Activated CD8-positive, alpha-beta memory T cell treated with anti-CD3 and anti-CD28 coated beads, Interleukin-2, amount 50 U/mL, for 1 hour (primary cell): Measurements from ENCODE around the gene KLHDC7B.
A peak's percentile ranks its signal among the peaks of the same experiment; 100 is the strongest.

Experiments used
- DNase-seq: peaks from one replicate; pipeline ENCODE4 v3.0.0-alpha.2; 2020; ENCODE audit errors: extremely low read depth

Gene KLHDC7B

DNA sequence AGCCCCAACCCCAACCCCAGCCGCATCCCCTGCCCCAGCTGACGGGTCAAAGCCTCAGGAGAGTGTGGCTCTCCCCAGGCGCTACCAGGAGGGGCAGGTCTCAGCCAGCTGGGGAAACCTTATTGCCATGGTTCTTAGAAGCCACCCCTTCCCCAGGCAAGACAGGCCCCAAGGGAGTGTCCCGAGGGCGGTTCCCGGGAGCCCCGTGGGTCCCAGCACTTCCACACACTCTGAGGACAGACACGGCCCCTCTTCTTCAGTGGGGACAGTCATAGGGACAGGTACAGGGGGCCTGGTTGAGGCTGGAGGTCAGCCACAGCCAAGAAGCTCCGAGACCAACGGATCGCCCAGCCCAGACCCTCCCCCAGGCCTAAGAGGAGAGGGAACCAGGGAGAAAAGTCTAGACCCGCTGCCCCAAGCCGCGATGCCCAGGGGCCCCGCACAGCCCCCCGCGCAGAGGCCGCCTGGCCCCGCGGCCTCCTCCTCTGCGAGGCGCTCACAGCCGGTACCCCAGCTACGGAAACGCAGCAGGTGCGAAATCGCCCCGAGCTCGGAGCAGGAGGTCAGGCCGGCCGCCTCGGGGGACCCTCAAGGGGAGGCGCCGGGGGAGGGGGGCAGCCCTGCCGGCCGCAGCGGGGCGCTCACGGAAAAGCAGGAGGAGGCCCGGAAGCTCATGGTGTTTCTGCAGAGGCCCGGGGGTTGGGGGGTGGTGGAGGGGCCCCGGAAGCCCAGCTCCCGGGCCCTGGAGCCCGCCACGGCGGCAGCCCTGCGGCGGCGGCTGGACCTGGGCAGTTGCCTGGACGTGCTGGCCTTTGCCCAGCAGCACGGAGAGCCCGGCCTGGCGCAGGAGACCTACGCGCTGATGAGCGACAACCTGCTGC is 2.6 kb downstream of the KLHDC7B start:
- no peak for DNase-seq

DNA sequence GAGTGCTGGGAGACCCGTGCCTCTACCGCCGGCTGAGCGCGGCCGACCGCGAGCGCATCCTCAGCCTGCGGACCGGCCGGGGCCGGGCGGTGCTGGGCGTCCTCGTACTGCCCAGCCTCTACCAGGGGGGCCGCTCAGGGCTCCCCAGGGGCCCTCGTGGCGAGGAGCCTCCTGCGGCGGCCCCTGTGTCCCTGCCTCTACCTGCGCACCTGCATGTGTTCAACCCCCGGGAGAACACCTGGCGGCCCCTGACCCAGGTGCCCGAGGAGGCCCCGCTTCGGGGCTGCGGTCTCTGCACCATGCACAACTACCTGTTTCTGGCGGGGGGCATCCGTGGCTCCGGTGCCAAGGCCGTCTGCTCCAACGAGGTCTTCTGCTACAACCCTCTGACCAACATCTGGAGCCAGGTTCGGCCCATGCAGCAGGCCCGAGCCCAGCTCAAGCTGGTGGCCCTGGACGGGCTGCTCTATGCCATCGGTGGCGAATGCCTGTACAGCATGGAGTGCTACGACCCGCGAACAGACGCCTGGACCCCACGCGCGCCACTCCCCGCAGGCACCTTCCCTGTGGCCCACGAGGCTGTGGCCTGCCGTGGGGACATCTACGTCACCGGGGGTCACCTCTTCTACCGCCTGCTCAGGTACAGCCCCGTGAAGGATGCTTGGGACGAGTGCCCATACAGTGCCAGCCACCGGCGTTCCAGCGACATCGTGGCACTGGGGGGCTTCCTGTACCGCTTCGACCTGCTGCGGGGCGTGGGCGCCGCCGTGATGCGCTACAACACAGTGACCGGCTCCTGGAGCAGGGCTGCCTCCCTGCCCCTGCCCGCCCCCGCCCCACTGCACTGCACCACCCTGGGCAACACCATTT is 3.5 kb downstream of the KLHDC7B start:
- DNase-seq: no peak

DNA sequence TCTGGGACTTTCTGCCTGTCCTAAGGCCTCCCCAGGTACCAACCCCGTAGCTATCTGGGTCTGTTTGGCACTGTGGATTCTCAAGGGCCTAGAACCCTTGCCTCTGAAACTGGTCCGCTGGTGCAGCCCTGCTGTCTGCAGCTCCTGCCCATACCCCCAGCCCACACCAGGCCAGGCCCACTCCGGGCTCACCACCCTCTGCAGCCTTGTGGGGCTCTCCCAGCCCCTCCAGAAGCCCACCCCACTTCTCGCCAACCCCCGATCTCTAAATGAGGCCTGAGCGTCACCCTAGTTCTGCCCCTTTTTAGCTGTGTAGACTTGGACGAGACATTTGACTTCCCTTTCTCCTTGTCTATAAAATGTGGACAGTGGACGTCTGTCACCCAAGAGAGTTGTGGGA is 4.7 kb downstream of the KLHDC7B start:
- DNase-seq: no peak

DNA sequence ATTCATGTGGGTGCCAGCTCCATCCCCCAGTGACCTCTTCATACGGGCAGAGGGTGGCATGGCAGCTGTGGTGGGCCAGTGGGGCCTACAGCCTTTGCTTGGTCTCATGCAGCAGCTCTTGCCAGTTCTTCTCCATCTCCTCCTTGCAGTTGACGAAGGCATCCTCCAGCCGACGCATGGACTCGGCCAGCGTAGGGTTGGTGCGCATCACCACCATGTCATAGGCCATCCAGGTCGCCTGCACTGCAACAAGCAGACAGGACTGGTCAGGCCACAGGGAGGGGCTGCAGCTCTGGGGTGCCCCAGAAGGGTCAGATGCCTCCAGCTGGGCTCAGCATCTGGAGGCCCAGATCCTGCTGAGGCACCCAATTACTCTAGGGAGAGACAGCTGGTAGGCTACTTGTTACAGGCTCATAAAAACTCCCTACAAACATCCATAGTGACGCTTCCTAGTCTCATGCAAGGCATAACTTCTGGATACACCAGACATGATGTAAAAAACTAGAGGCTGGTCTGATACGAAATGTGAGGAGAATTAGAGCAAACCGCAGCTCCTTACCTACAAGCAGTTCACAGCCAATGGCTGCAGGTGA is 5.6 kb downstream of the KLHDC7B start:
- DNase-seq: no peak

DNA sequence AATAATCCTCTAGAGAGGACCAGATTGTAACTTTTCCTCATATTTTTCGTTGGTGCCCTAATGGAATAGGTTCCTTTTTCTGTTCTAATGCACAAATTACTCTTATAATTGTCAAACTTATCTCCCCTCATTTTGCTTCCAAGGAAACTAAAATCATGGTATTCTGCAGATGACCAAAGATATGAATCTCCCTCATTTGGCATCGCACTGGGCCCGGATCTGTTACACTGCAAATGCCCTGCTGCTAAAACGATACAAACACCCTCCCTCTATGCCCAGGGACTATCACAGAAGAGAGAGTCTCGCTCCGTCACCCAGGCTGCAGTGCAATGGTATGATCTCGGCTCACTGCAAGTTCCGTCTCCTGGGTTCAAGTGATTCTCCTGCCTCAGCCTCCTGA is 7.6 kb downstream of the KLHDC7B start:
- DNase-seq: no peak

DNA sequence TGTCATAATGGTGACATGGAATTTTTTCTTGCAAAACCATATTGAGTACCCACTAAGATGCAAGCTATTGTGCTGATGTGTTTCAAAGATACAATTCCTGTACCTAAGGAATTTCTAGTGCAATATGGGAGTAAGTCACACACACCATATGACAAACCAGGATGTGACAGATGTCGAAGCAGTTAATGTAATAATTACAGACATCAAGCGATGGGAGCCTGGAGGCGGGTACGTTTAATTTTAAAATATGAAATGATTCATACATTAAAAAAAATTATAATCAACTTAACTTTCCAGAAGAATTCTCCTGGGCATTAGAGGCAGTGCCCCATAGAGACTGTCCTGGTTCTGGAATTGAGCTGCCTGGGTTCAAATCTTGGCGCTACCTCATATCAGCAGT is 11.0 kb downstream of the KLHDC7B start:
- no peak for DNase-seq

DNA sequence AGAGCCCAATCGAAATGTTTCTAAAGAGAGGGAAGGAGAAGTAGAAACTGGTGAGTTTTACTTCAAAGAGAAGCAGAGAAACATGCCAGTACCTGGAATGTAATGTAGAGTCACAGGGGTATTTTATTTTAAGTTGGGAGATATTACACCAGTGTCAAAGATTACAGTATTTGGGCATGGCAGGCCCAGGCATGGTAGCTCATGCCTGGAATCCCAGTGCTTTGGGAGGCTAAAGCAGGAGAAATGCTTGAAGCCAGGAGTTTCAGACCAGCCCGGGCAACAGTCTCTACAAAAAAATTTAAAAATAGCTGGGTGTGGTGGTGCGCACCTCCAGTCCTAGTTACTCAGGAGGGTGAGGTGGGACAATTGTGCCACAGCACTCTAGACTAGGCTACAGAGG is 14.3 kb downstream of the KLHDC7B start:
- no peak for DNase-seq

DNA sequence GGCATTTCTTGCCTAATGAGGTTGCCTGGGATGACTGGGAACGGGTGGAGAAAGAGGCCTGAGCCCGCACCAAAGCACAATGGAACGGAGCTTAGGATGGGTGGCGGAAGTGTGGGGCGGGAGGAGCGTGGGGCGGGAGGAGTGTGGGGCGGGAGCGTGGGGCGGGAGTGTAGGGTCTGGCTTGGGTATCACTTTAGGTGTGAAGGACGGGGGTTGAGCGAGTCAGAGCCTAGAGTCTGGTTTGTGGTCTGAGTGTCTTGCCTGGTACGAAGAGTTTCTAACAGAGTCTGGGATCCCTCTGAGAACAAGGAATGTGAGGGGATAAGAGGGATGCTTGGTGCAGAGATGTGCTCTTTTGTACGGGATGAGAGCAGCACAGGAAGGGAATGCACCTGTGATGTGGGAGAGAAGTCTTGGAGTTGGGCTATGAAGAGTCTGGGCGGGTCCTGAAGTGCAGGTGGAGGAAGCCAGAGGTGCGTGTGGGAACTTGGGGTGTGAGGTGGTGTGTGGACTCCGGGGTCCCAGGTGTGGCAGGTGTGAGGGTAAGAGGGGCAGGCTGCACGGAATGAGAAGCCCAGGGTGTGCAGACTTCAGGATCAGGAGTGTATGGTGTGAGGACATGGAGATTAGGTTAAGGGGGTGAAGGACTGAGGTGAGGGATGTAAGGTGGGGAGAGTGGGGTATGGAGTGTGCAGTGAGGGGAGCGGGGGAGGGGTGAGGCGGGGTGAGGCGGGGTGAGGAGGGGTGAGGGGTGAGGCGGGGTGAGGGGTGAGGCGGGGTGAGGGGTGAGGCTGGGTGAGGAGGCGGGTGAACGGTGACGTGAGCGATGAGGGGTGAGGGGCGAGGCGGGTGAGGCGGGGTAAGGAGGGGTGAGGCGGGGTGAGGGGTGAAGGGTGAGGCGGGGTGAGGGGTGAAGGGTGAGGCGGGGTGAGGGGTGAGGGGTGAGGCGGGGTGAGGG is 16.0 kb downstream of the KLHDC7B start:
- no peak for DNase-seq

DNA sequence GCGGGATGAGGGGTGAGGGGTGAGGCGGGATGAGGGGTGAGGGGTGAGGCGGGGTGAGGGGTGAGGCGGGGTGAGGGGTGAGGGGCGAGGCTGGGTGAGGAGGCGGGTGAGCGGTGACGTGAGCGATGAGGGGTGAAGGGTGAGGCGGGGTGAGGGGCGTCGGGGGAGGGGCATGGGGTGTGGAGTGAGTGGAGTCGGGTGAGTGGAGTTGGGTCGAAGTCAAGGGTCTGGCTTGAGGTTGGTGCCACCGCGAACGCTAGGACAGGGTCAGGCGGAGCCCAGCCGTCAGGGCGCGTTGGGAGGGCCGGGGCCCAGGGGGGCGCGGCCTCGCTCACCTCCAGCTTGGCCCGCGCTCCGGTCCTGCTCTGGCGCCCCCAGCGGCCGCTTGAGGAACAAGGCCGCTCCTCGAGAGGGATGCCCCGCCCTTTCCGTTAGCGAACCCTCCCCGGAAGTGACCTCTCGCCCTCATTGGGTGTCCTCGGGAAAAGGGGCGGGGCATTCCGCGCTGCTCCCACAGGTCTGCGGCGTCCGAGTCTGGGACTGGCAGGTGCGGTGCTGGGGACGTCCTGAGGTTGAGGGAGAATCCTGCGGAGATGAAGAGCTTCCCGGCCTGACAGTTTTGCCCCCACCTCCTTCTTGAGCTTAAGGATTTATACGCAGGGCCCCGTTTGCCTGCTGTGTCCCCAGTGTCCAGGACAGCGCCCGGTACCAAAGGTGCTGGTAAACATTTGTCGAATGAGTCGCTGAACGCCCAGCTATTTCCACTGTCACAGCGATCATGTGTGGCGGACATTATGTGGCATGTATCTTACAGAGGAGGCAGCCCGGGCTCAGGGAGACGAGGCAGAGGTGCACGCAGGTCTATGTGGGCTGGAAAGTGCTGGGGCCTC is 17.1 kb downstream of the KLHDC7B start, which contains the start of gene SYCE3:
Gene SYCE3, minus strand, starts transcription at position 397 of the 890 bp plus-strand sequence. CDS start 6,514 bp downstream, outside the sequence.
- DNase-seq: peak; percentile 89

DNA sequence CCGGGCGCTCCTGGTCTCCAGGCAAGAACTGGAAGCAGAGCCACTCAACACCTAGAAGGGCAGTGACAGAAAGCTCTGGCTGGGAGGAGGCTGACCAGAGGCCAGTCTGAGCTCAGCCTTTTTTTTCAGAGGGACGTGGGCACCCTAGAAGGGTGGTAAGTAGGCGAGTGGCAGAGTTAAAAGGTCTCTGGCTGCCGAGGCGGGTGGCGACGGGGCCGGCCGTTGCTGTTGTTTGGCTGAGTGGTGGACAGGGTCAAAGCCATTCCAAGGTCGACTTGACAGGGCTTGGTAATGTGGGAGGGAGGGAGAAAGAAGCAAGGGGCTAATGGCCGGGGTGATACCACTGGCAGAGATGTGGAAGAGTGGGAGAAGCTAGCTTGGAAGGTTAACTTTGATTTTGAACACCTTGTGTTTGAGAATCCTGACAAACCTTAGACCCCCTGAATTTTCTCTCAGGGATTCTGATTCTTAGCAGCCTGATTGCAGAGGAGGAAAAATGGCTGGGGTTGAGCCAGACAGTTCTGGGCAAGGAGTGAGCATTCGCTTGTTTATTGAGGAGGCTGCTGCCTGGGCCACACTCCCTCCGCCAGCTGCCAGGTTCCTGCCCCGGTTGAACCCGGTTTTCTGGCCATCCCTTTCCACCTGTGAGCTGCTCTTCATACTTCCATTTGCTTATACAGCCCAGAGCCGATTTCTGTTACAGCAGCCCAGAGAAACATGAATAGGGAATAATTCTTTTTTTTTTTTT is 17.9 kb downstream of the KLHDC7B start:
- DNase-seq: no peak

DNA sequence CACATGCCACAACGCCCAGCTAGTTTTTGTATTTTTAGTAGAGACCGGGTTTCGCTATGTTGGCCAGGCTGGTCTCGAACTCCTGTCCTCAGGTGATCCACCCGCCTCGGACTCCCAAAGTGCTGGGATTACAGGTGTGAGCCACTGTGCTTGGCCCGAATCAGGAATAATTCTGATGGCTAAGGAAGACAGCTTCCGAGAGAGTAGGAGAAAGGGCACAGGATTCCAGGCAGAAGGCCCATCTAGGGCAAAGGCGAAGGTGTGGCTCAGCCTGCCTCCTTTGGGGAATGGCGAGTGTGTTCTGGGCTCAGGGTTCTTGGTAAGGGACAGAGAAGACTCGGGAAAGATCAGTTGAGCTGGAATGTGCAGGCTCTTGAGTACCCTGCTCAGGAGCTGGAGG is 18.6 kb downstream of the KLHDC7B start:
- DNase-seq: no peak

DNA sequence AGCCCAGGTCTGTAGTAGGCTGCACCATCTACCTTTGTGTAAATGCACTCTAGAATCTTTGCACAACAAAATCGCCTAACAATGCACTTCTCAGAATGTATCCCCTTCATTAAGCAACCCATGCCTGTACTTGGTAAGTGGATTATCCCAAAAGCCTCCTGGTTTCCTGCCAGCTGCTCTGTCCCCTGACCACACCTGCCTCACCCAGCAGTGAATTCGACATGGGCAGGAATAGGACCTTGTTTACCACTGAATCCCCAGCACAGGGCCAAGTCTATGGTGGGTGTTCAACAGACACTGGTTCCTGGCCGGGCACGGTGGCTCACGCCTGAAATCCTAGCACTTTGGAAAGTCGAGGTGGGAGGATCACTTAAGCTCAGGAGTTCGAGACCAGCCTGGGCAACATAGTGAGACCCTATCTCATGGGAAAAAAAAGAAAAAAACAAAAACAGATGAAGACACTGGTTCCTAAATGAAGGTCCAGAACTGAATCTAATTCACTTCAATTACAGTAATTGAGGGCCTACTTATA is 22.1 kb downstream of the KLHDC7B start:
- no peak for DNase-seq

DNA sequence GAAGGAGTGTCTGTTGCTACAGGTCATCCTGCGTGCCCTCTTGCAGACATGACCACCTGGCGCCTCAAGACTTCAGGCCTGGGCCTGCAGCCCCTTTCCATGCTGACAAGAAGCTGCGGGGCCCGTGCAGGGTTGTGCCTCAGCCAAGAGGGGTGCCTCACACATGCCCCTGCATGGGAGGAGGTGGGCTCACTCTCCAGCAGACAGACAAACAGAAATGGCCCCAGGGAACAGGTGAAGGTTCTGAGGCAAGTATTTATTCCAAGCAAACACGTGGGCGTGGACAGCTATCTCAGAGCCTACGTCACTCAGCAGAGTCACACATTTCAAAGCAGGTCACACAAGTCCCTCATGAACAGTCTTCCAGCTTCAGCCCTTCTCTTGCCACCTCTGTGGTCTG is 22.9 kb downstream of the KLHDC7B start:
- no peak for DNase-seq

DNA sequence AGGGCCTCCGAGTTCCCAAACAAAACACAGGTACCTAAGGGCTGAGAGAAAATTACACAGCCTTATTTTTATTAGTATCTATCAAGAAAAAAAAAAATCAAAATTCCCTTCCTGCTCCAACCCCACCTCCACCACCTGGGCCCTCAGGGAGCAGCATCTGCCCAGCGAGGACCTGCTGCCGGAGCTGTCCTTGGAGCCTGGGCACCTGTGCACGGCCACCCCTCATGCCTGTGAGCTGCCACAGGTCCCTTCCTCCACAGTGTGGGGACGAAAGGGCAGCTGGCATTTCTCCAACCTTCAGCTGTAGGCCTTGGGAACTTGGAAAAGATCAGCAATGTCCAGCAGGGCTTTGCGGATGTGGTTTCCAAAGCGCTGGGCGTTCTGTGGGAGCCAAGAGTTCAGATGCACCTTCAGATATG is 23.4 kb downstream of the KLHDC7B start:
- DNase-seq: no peak

DNA sequence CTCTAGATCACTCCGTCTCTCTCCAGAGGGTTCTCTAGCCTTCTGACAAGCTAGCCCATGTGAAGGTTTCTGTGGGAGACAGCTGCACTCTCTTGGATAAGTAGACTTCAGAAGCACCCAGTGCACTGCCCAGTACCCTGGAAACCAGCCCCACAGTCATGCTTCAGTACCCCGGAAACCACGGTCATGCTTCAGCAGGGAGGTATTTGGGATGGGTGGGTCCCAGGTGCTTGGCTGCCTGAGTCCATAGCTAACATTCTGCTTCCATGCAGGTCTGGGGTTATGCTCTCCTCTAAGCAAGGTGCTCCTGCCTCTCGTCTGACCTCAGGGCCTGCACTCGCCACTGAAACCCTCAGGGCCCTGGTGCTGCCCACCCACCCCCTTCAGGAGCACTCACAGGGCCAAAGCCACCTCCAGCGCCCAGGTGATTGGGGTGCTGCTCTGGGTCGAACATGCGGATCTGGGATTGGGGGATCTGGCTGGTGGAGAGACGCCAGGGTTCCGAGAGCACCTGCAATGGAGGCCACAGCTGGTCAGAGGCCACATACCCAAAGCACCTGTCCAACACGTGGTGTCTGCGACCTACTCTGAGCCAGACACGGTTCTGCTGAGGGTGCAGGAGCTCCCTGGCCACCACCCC is 24.3 kb downstream of the KLHDC7B start:
- DNase-seq: no peak

DNA sequence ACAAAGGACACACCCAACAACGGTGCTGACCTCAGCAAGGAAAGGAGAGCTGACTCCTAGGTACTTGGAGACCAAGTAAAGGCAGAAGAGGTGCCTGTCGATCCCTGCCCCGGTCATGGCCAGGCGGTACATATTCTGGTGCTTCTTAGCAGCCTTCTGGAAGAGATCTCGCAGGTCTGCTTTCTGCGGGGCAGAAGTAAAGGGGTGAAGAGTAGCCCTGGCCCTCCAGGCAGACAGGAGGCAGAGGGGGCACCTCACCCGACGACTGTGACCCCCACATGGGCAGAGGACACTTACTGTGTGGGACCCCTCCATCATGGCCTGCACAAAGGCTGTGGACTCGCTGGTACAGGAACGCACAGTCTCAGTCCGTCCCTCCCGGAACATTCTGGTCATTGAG is 25.2 kb downstream of the KLHDC7B start:
- DNase-seq: no peak

DNA sequence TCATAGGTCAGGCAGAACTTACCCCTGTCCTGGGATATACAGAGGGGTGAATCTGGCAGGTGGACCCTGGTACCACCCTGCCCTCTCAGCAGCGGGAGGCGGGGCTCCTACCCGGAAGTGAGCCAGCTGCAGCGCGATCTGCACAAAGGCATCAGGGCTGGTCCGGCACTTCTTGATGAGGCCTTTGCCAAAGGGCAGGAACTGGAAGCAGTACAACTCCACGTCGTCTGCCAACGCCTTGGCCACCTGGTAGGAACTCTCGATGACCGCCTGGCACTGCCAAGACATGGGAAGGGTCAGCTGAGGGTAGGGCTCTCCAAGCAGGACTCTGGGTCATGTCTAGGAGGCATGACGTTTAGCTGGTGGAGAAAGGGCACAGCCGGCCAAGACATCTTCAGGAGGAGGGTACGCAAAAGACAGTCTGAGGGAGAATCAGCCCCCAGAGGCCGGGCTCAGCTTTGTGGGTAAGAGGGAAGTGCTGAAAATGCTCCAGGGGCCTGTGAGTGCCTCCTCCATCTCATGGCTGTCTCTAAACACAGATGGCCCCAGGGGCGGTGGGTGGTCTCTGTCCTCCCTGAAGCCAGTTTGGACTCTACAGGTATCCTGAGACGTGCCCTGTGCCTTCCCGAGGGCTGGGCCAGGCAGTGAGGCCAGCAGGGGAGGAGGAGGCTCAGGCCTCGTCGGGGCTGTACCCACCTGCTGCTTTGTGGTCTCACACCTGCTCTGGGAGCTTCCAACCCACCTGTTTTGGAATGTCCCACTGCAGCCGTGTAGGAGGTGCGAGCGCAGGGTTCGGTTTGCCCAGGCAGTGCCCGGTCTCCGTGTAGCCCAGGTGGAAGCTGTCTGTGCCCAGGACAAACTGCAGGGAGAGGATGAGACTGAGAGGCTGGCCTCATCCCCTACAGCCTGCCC is 25.8 kb downstream of the KLHDC7B start:
- no peak for DNase-seq

DNA sequence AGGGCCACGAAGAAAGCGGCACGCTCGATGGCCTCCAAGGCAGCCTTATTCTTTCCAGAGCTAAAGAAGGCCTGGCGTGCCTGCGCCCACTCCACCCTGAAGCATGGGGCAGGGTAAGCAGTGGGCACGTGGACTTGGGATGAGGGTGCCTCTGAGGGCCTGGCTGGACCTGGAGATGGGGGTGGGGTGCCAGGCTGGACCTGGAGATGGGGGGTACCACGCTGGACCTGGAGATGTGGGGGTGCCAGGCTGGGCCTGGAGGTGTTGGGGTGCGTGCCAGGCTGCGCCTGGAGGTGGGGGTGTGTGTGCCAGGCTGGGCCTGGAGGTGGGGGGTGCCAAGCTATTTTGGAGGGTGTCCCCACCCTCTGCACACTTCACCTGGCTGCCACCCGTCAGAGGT is 27.3 kb downstream of the KLHDC7B start:
- no peak for DNase-seq
